HepG2 (cell line): Measurements from ENCODE around the gene SEMA3F. TPM values are rescaled to one million over a fixed set of nuclear protein-coding genes. Genes with fewer than 3 reads are reported as not detected.

Experiments
- ATF7 ChIP-seq, 2 experiments: fragments of 450-650 bp in 1 of 2; sonication (generic) in 1 of 2; formaldehyde crosslinking in 1 of 2; IDR thresholded peaks; 2 replicates each; pipeline versions ENCODE4 v1.4.0 to v1.6.1; 2016 to 2020; ENCODE audit warnings: antibody characterized with exemption in 1 of 2, mild to moderate bottlenecking in 1 of 2, missing genetic modification reagents in 1 of 2
- FOXK1 ChIP-seq: sonication (generic); formaldehyde crosslinking; IDR thresholded peaks from 2 replicates; pipeline ENCODE4 v1.4.0; 2020; ENCODE audit warnings: low read depth, missing genetic modification reagents, borderline replicate concordance
- KAT7 ChIP-seq: IDR thresholded peaks from 2 replicates; pipeline ENCODE4 v1.6.1; 2018; ENCODE audit warnings: borderline replicate concordance, missing compliant biosample characterization
- NKX3-1 ChIP-seq: sonication (generic); formaldehyde crosslinking; IDR thresholded peaks from 2 replicates; pipeline ENCODE4 v1.5.0; 2020; ENCODE audit warnings: missing genetic modification reagents
- NR2F6 ChIP-seq, 2 experiments: IDR thresholded peaks; 2 replicates each; pipeline ENCODE4 v1.6.1; 2016; ENCODE audit warnings: antibody characterized with exemption in 1 of 2, mild to moderate bottlenecking in 1 of 2
- PBX3 ChIP-seq: sonication (generic); formaldehyde crosslinking; IDR thresholded peaks from 2 replicates; pipeline ENCODE4 v1.8.1; 2023; ENCODE audit warnings: missing genetic modification reagents, inconsistent platforms, borderline replicate concordance
- PCBP1 ChIP-seq: fragments of 200-400 bp; formaldehyde crosslinking; IDR thresholded peaks from 2 replicates; pipeline ENCODE4 v1.6.1; 2017; ENCODE audit warnings: mild to moderate bottlenecking, low read depth, low read length, borderline replicate concordance
- PITX1 ChIP-seq: sonication (generic); formaldehyde crosslinking; IDR thresholded peaks from 2 replicates; pipeline ENCODE4 v1.5.1; 2020; ENCODE audit warnings: mild to moderate bottlenecking, missing genetic modification reagents
- ZBTB33 ChIP-seq: sonication (generic); formaldehyde crosslinking; IDR thresholded peaks from 2 replicates; pipeline ENCODE4 v1.4.0; 2020; ENCODE audit warnings: missing genetic modification reagents
- ZMYM3 ChIP-seq: sonication (generic); formaldehyde crosslinking; IDR thresholded peaks from 2 replicates; pipeline ENCODE4 v1.5.1; 2020; ENCODE audit warnings: mild to moderate bottlenecking, missing genetic modification reagents
- ZNF10 ChIP-seq: sonication (generic); formaldehyde crosslinking; IDR thresholded peaks from 2 replicates; pipeline ENCODE4 v1.4.0; 2020; ENCODE audit warnings: mild to moderate bottlenecking, low read depth, missing genetic modification reagents, borderline replicate concordance
- ZNF224 ChIP-seq: sonication (generic); formaldehyde crosslinking; IDR thresholded peaks from 2 replicates; pipeline ENCODE4 v1.5.0; 2020; ENCODE audit warnings: mild to moderate bottlenecking, missing genetic modification reagents
- ZNF598 ChIP-seq: sonication (generic); formaldehyde crosslinking; IDR thresholded peaks from 2 replicates; pipeline ENCODE4 v1.5.1; 2020; ENCODE audit warnings: mild to moderate bottlenecking, missing genetic modification reagents, borderline replicate concordance
- ZSCAN22 ChIP-seq: sonication (generic); formaldehyde crosslinking; IDR thresholded peaks from 2 replicates; pipeline ENCODE4 v1.4.0; 2020; ENCODE audit warnings: mild to moderate bottlenecking, missing genetic modification reagents
- polyA plus RNA-seq, 8 experiments: library from polyadenylated mRNA; depleted of rRNA in 3 of 8; stranded (reverse) in 7 of 8; unstranded in 1 of 8; fragments of >200 nt; fragmentation: Illumina TruSeq in 4 of 8; extraction: Trizol in 4 of 8; gene quantifications; 2 replicates each; pipeline versions ENCODE4 v1.2.1 to v1.2.3, GENCODE V29; 2011 to 2016; ENCODE audit warnings: low read depth in 4 of 8, missing spikeins in 1 of 8, mixed read lengths in 1 of 8; ENCODE audit not compliant: insufficient read depth in 1 of 8
- total RNA-seq, 5 experiments: library from RNA; depleted of rRNA; stranded (reverse); fragments of >200 nt; fragmentation: Illumina TruSeq; extraction: Trizol; gene quantifications; 2 replicates each; pipeline ENCODE4 v1.2.3, GENCODE V29; 2016; ENCODE audit warnings: low read depth in 1 of 5
- TF ChIP-seq, protein P1 (sequence below): IDR thresholded peaks from 2 replicates; pipeline ENCODE4 v1.4.0; 2020; ENCODE audit warnings: mild to moderate bottlenecking, missing genetic modification reagents
- TF ChIP-seq, protein P2 (sequence below): sonication (generic); formaldehyde crosslinking; IDR thresholded peaks from 2 replicates; pipeline ENCODE4 v1.4.0; 2020; ENCODE audit warnings: missing genetic modification reagents, borderline replicate concordance

SEMA3F gene
- total and polyA plus RNA-seq, 2 of the 13 experiments (the other 11 are each of a cell fraction or from before 2014, with no cell fraction given) = 7.6 to 17.2 TPM

GRCh38 chr3:50208677-50209344 is 53.7 kb downstream of the SEMA3F start (continued):
- TF ChIP-seq, protein P1, sequence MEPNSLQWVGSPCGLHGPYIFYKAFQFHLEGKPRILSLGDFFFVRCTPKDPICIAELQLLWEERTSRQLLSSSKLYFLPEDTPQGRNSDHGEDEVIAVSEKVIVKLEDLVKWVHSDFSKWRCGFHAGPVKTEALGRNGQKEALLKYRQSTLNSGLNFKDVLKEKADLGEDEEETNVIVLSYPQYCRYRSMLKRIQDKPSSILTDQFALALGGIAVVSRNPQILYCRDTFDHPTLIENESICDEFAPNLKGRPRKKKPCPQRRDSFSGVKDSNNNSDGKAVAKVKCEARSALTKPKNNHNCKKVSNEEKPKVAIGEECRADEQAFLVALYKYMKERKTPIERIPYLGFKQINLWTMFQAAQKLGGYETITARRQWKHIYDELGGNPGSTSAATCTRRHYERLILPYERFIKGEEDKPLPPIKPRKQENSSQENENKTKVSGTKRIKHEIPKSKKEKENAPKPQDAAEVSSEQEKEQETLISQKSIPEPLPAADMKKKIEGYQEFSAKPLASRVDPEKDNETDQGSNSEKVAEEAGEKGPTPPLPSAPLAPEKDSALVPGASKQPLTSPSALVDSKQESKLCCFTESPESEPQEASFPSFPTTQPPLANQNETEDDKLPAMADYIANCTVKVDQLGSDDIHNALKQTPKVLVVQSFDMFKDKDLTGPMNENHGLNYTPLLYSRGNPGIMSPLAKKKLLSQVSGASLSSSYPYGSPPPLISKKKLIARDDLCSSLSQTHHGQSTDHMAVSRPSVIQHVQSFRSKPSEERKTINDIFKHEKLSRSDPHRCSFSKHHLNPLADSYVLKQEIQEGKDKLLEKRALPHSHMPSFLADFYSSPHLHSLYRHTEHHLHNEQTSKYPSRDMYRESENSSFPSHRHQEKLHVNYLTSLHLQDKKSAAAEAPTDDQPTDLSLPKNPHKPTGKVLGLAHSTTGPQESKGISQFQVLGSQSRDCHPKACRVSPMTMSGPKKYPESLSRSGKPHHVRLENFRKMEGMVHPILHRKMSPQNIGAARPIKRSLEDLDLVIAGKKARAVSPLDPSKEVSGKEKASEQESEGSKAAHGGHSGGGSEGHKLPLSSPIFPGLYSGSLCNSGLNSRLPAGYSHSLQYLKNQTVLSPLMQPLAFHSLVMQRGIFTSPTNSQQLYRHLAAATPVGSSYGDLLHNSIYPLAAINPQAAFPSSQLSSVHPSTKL (CRISPR knock-in tag) = peak; percentile 88
- TF ChIP-seq PITX1 (CRISPR knock-in tag) (peak; percentile 98), ZSCAN22 (CRISPR knock-in tag) (peak; percentile 83; the same call in 1 of the 2 replicates), NR2F6 (IDR thresholded peaks at IDR 0.05) (peak; percentile 95), NR2F6 (CRISPR knock-in tag; IDR thresholded peaks at IDR 0.05) (peak; percentile 95), ZBTB33 (CRISPR knock-in tag) (no peak), ZNF598 (CRISPR knock-in tag) (no peak; the same call in 1 of the 2 replicates), ZNF224 (CRISPR knock-in tag) (0 out of 2 replicates have a peak, but pooled peaks have one; percentile 30), ATF7 (IDR thresholded peaks at IDR 0.05) (0 out of 2 replicates have a peak, but pooled peaks have one; percentile 33), ATF7 (CRISPR knock-in tag; IDR thresholded peaks at IDR 0.05) (peak; percentile 61), ZMYM3 (peak; percentile 66; the same call in 1 of the 2 replicates), PCBP1 (0 out of 2 replicates have a peak, but pooled peaks have one; percentile 73), FOXK1 (CRISPR knock-in tag) (peak; percentile 32; the same call in 1 of the 2 replicates), KAT7 (CRISPR knock-in tag) (peak; percentile 64; the same call in 1 of the 2 replicates), ZNF10 (CRISPR knock-in tag) (no peak), NKX3-1 (peak; percentile 64; the same call in 1 of the 2 replicates), PBX3 (CRISPR knock-in tag) (0 out of 2 replicates have a peak, but pooled peaks have one; percentile 66)
- TF ChIP-seq, protein P2, sequence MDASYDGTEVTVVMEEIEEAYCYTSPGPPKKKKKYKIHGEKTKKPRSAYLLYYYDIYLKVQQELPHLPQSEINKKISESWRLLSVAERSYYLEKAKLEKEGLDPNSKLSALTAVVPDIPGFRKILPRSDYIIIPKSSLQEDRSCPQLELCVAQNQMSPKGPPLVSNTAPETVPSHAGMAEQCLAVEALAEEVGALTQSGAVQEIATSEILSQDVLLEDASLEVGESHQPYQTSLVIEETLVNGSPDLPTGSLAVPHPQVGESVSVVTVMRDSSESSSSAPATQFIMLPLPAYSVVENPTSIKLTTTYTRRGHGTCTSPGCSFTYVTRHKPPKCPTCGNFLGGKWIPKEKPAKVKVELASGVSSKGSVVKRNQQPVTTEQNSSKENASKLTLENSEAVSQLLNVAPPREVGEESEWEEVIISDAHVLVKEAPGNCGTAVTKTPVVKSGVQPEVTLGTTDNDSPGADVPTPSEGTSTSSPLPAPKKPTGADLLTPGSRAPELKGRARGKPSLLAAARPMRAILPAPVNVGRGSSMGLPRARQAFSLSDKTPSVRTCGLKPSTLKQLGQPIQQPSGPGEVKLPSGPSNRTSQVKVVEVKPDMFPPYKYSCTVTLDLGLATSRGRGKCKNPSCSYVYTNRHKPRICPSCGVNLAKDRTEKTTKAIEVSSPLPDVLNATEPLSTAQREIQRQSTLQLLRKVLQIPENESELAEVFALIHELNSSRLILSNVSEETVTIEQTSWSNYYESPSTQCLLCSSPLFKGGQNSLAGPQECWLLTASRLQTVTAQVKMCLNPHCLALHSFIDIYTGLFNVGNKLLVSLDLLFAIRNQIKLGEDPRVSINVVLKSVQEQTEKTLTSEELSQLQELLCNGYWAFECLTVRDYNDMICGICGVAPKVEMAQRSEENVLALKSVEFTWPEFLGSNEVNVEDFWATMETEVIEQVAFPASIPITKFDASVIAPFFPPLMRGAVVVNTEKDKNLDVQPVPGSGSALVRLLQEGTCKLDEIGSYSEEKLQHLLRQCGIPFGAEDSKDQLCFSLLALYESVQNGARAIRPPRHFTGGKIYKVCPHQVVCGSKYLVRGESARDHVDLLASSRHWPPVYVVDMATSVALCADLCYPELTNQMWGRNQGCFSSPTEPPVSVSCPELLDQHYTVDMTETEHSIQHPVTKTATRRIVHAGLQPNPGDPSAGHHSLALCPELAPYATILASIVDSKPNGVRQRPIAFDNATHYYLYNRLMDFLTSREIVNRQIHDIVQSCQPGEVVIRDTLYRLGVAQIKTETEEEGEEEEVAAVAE (CRISPR knock-in tag) = peak; percentile 55; the same call in 1 of the 2 replicates
